H1 (cell line): ENCODE measurements around the gene PACS1. TPM values are rescaled to one million over a fixed set of nuclear protein-coding genes. Genes with fewer than 3 reads are reported as not detected.

Experiments used
- CTCF ChIA-PET: fragments of 300-600 bp; sonication (Branson Sonifier 250); formaldehyde crosslinking; loops from one replicate; lab custom pipeline; 2021; ENCODE audit not compliant: partially characterized antibody; lab: Charles Lee
- POLR2A ChIA-PET: fragments of 300-600 bp; sonication (Branson Sonifier 250); formaldehyde crosslinking; loops from one replicate; lab custom pipeline; 2021; ENCODE audit warnings: inconsistent platforms; ENCODE audit not compliant: partially characterized antibody; lab: Charles Lee
- DNase-seq, 2 experiments: peaks; one replicate each; pipeline versions ENCODE4 v3.0.0 to v3.0.0-alpha.2; 2010 to 2022; ENCODE audit warnings: low spot score in 2 of 2, low read depth in 1 of 2, mixed read lengths in 1 of 2
- FAIRE-seq: peaks from 2 replicates; lab custom pipeline; 2011; peaks lifted over from hg19 to GRCh38; lab: Jason Lieb, UNC
- H2AFZ ChIP-seq: 2 replicates; pipeline ENCODE4 v1.8.1; 2012; ENCODE audit warnings: low read length, inconsistent platforms
- H2AK5ac ChIP-seq: 2 replicates; pipeline ENCODE4 v1.6.1; 2013; ENCODE audit warnings: low read depth, low read length
- H2BK120ac ChIP-seq: replicated peaks from 2 replicates; pipeline ENCODE3; 2013; ENCODE audit warnings: low read depth, low read length, inconsistent platforms
- H2BK12ac ChIP-seq: 2 replicates; pipeline ENCODE4 v1.6.1; 2013; ENCODE audit warnings: low read depth, low read length
- H2BK15ac ChIP-seq: 2 replicates; pipeline ENCODE4 v1.6.1; 2013; ENCODE audit warnings: low read length
- H2BK20ac ChIP-seq: 2 replicates; pipeline ENCODE4 v1.6.1; 2013; ENCODE audit warnings: low read length
- H2BK5ac ChIP-seq: 2 replicates; pipeline ENCODE4 v1.6.1; 2013; ENCODE audit warnings: low read depth, low read length
- H3K14ac ChIP-seq: 2 replicates; pipeline ENCODE4 v1.6.1; 2013; ENCODE audit warnings: inconsistent platforms; ENCODE audit not compliant: insufficient read length
- H3K18ac ChIP-seq: 2 replicates; pipeline ENCODE4 v1.6.1; 2013; ENCODE audit warnings: low read length; ENCODE audit errors: extremely low read depth
- H3K23ac ChIP-seq: 2 replicates; pipeline ENCODE4 v1.6.1; 2013; ENCODE audit warnings: inconsistent platforms; ENCODE audit not compliant: insufficient read length
- H3K23me2 ChIP-seq: 2 replicates; pipeline ENCODE4 v1.6.1; 2013; ENCODE audit warnings: low read depth, low read length
- H3K27ac ChIP-seq: 2 replicates; pipeline ENCODE4 v1.6.1; 2011; ENCODE audit warnings: low read depth, low read length, inconsistent platforms
- H3K27me3 ChIP-seq, 4 experiments: replicated peaks in 1 of 4; 1 replicate in 1 of 4; 2 replicates in 3 of 4; pipeline versions ENCODE4 v1.6.1 to v1.8.1; 2011 to 2013; ENCODE audit warnings: low read length in 3 of 4, mild to moderate bottlenecking in 3 of 4, inconsistent platforms in 2 of 4, mixed read lengths in 2 of 4, moderate library complexity in 1 of 4; ENCODE audit not compliant: control insufficient read depth in 3 of 4, insufficient read depth in 3 of 4; ENCODE audit errors: extremely low read depth in 1 of 4
- H3K36me3 ChIP-seq, 4 experiments: 2 replicates each; pipeline versions ENCODE4 v1.6.1 to v1.8.1; 2011 to 2013; ENCODE audit warnings: mild to moderate bottlenecking in 4 of 4, low read length in 3 of 4, moderate library complexity in 2 of 4, control low read depth in 1 of 4, inconsistent platforms in 1 of 4; ENCODE audit not compliant: insufficient read depth in 4 of 4, control insufficient read depth in 2 of 4
- H3K4ac ChIP-seq: replicated peaks from 2 replicates; pipeline ENCODE3; 2013; ENCODE audit warnings: low read length, low read depth, mixed read lengths, inconsistent platforms; ENCODE audit not compliant: insufficient read length
- H3K4me1 ChIP-seq, 4 experiments: replicated peaks in 1 of 4; 1 replicate in 1 of 4; 2 replicates in 3 of 4; pipeline versions ENCODE4 v1.6.1 to v1.8.1; 2011 to 2013; ENCODE audit warnings: low read length in 3 of 4, inconsistent platforms in 2 of 4, mixed read lengths in 1 of 4; ENCODE audit not compliant: insufficient read depth in 4 of 4, control insufficient read depth in 3 of 4
- H3K4me2 ChIP-seq, 2 experiments: 2 replicates each; pipeline versions ENCODE4 v1.6.1 to v1.8.1; 2011 to 2013; ENCODE audit warnings: low read depth in 2 of 2, low read length in 2 of 2, control low read depth in 1 of 2, inconsistent platforms in 1 of 2, mild to moderate bottlenecking in 1 of 2; ENCODE audit not compliant: insufficient read depth in 1 of 2
- H3K4me3 ChIP-seq, 4 experiments: fragments of 200-600, 300-600 bp in 1 of 4; sonication (generic), shearing (Covaris generic), sonication (Bioruptor Twin) in 1 of 4; 2 replicates each; pipeline versions ENCODE4 v1.5.1 to v1.8.1; 2011 to 2016; ENCODE audit warnings: low read length in 4 of 4, low read depth in 3 of 4, control low read depth in 2 of 4, inconsistent platforms in 2 of 4, mild to moderate bottlenecking in 2 of 4, mixed read lengths in 1 of 4, moderate library complexity in 1 of 4; ENCODE audit not compliant: insufficient read depth in 2 of 4; ENCODE audit errors: extremely low read depth in 1 of 4
- H3K56ac ChIP-seq: replicated peaks from 2 replicates; pipeline ENCODE3; 2013; ENCODE audit warnings: low read depth, mild to moderate bottlenecking, mixed read lengths, low read length, inconsistent platforms; ENCODE audit not compliant: insufficient read length
- H3K79me1 ChIP-seq: 2 replicates; pipeline ENCODE4 v1.6.1; 2013; ENCODE audit warnings: low read depth, low read length, control low read depth
- H3K79me2 ChIP-seq, 2 experiments: 2 replicates each; pipeline versions ENCODE4 v1.6.1 to v1.8.1; 2012 to 2013; ENCODE audit warnings: low read length in 2 of 2, mild to moderate bottlenecking in 2 of 2, inconsistent platforms in 1 of 2; ENCODE audit not compliant: insufficient read depth in 2 of 2, control insufficient read depth in 1 of 2
- H3K9ac ChIP-seq, 4 experiments: replicated peaks in 1 of 4; 1 replicate in 1 of 4; 2 replicates in 3 of 4; pipeline versions ENCODE4 v1.6.1 to v1.8.1; 2011 to 2013; ENCODE audit warnings: low read depth in 3 of 4, low read length in 3 of 4, control low read depth in 2 of 4, mild to moderate bottlenecking in 2 of 4, moderate library complexity in 2 of 4, inconsistent platforms in 1 of 4; ENCODE audit errors: extremely low read depth in 1 of 4
- H3K9me3 ChIP-seq, 2 experiments: 2 replicates each; pipeline versions ENCODE4 v1.6.1 to v1.8.1; 2012 to 2013; ENCODE audit warnings: mild to moderate bottlenecking in 2 of 2, moderate library complexity in 2 of 2, control low read depth in 1 of 2, inconsistent platforms in 1 of 2, low read depth in 1 of 2, low read length in 1 of 2, mixed read lengths in 1 of 2; ENCODE audit not compliant: insufficient read depth in 2 of 2
- H4K20me1 ChIP-seq, 2 experiments: replicated peaks in 1 of 2; 2 replicates each; pipeline versions ENCODE3 to v1.8.1; 2011 to 2013; ENCODE audit warnings: inconsistent platforms in 2 of 2, low read length in 2 of 2, mild to moderate bottlenecking in 1 of 2; ENCODE audit not compliant: insufficient read depth in 2 of 2, control insufficient read depth in 1 of 2
- H4K5ac ChIP-seq: 2 replicates; pipeline ENCODE4 v1.6.1; 2013; ENCODE audit warnings: low read length, low read depth, mixed read lengths, inconsistent platforms; ENCODE audit not compliant: insufficient read length
- H4K8ac ChIP-seq: 2 replicates; pipeline ENCODE4 v1.8.0; 2013; ENCODE audit warnings: mild to moderate bottlenecking, moderate library complexity, low read length, inconsistent platforms; ENCODE audit not compliant: insufficient read depth; ENCODE audit errors: extremely low read depth
- H4K91ac ChIP-seq: replicated peaks from 2 replicates; pipeline ENCODE3; 2013; ENCODE audit warnings: low read length, mixed read lengths, inconsistent platforms; ENCODE audit not compliant: insufficient read length
- BCL11A ChIP-seq, 2 experiments: IDR thresholded peaks; one replicate each; pipeline ENCODE4 v1.6.1; 2011; ENCODE audit warnings: low read depth in 2 of 2, low read length in 2 of 2, mild to moderate bottlenecking in 2 of 2
- CREB1 ChIP-seq: IDR thresholded peaks from 2 replicates; pipeline ENCODE4 v1.6.1; 2012; ENCODE audit warnings: inconsistent platforms
- EP300 ChIP-seq, 2 experiments: IDR thresholded peaks; 1 replicate in 1 of 2; 2 replicates in 1 of 2; pipeline ENCODE4 v1.6.1; 2011 to 2012; ENCODE audit warnings: low read depth in 2 of 2, low read length in 2 of 2, mild to moderate bottlenecking in 2 of 2, borderline replicate concordance in 1 of 2, inconsistent platforms in 1 of 2, moderate library complexity in 1 of 2
- EZH2 ChIP-seq: fragments of 200-600 bp; sonication (generic); IDR thresholded peaks from 2 replicates; pipeline ENCODE4 v1.7.1; 2012; ENCODE audit warnings: low read depth, mild to moderate bottlenecking, moderate library complexity, low read length, inconsistent platforms; ENCODE audit not compliant: severe bottlenecking
- GABPA ChIP-seq: IDR thresholded peaks from 2 replicates; pipeline ENCODE4 v1.6.1; 2011; ENCODE audit warnings: mild to moderate bottlenecking, low read length, moderate library complexity, borderline replicate concordance; ENCODE audit not compliant: insufficient read depth
- HDAC6 ChIP-seq: IDR thresholded peaks from one replicate; pipeline ENCODE4 v1.7.1; 2012; ENCODE audit warnings: low read depth, mild to moderate bottlenecking, inconsistent platforms, low read length, moderate library complexity
- JUN ChIP-seq: IDR thresholded peaks from 2 replicates; pipeline ENCODE4 v1.6.1; 2011; ENCODE audit warnings: low read depth, mild to moderate bottlenecking, improper control_type of control experiment, low read length
- KDM5A ChIP-seq: fragments of 200-600 bp; IDR thresholded peaks from 2 replicates; pipeline ENCODE4 v1.7.1; 2012; ENCODE audit warnings: mild to moderate bottlenecking, low read length, inconsistent platforms, mixed read lengths
- SAP30 ChIP-seq: fragments of 300-600 bp; sonication (generic); IDR thresholded peaks from 2 replicates; pipeline ENCODE4 v1.7.1; 2012; ENCODE audit warnings: low read length, moderate library complexity, mild to moderate bottlenecking, inconsistent platforms; ENCODE audit not compliant: insufficient read depth, insufficient replicate concordance
- SP4 ChIP-seq: IDR thresholded peaks from 2 replicates; pipeline ENCODE4 v1.6.1; 2012; ENCODE audit warnings: low read length, inconsistent platforms
- WGBS, 2 experiments: shearing (Covaris generic) in 1 of 2; methylation state at CpG; one replicate each; pipeline versions ENCODE4 v1.1.6 to v1.1.7; 2013 to 2015; ENCODE audit warnings: low lambda C conversion rate in 2 of 2, mixed read lengths in 2 of 2, inconsistent platforms in 1 of 2, low coverage in 1 of 2, missing lambda C conversion rate in 1 of 2; ENCODE audit not compliant: insufficient replicate concordance in 2 of 2, insufficient coverage in 1 of 2, insufficient read length in 1 of 2; ENCODE audit errors: extremely low coverage in 1 of 2, missing lambda C conversion rate in 1 of 2; 5-methylcytosine and 5-hydroxymethylcytosine counted together
- polyA plus RNA-seq, 7 experiments: library from polyadenylated mRNA; depleted of rRNA in 3 of 7; stranded (reverse) in 5 of 7; unstranded in 2 of 7; fragments of >200 nt in 5 of 7; fragments of 200-250 nt in 2 of 7; gene quantifications; 1 replicate in 5 of 7; 2 replicates in 1 of 7; 4 replicates in 1 of 7; pipeline versions ENCODE4 v1.2.1 to v1.2.3, GENCODE V29; 2011 to 2013; ENCODE audit warnings: missing spikeins in 2 of 7, mixed read lengths in 2 of 7
- total RNA-seq: library from RNA; stranded (reverse); fragmentation: NEBNext Ultra II Directional; extraction: Animal tissue kit (Norgen Biotek cat#: 25700); gene quantifications from 2 replicates; pipeline ENCODE4 v1.2.1, GENCODE V29; 2021

PACS1 gene
- total and polyA plus RNA-seq, 2 of the 8 experiments (the other 6 are each of a cell fraction or from before 2014, with no cell fraction given): 11.5 to 36.0 TPM

GRCh38 chr11:66101066-66101464 lies 31.0 kb downstream of the PACS1 start:
- H4K91ac ChIP-seq: no peak overlapping the region
- no peak overlapping the region for H3K4me3 ChIP-seq
- no peak overlapping the region for H3K4ac ChIP-seq
- FAIRE-seq (no peak), DNase-seq (no peak)
- TF ChIP-seq JUN (no peak), HDAC6 (no peak), GABPA (no peak), KDM5A (no peak), SP4 (no peak), EZH2 (no peak), SAP30 (no peak), EP300 (IDR thresholded peaks at IDR 0.05; ENCODE audit: borderline replicate concordance in 1 of 2, low read depth in 2 of 2, low read length in 2 of 2) (no peak), BCL11A (IDR thresholded peaks at IDR 0.05; ENCODE audit: low read depth in 2 of 2, low read length in 2 of 2) (no peak), CREB1 (no peak)
- no peak overlapping the region for H2BK15ac ChIP-seq
- H3K9ac ChIP-seq: no peak overlapping the region
- H4K5ac ChIP-seq: no peak overlapping the region
- H3K27me3 ChIP-seq: no peaks in the 10 kb centered on the region
- H3K14ac ChIP-seq: no peak overlapping the region
- H2BK120ac ChIP-seq: no peak overlapping the region
- H3K18ac ChIP-seq: no peak overlapping the region
- no peaks in the 10 kb centered on the region for H3K23me2 ChIP-seq
- no peak overlapping the region for H2AFZ ChIP-seq
- H2AK5ac ChIP-seq: no peak overlapping the region
- H2BK20ac ChIP-seq: no peak overlapping the region
- H2BK12ac ChIP-seq: no peak overlapping the region
- no peak overlapping the region for H3K27ac ChIP-seq
- no peaks in the 10 kb centered on the region for H3K9me3 ChIP-seq
- H3K23ac ChIP-seq: no peak overlapping the region
- peaks cover 3% of the 10 kb centered on the region; the same call in 1 of the 2 replicates for H3K79me1 ChIP-seq
- ChIA-PET POLR2A (no interaction called here), CTCF (interaction anchor here (1.0 to 1.2 kb wide), 2 partner anchors 17 to 33 kb away, joined by 3 read pairs; no protein-coding TSS in a partner anchor)
- H3K4me1 ChIP-seq: no peaks in the 10 kb centered on the region
- H3K36me3 ChIP-seq: no peaks in the 10 kb centered on the region
- no peaks in the 10 kb centered on the region for H3K79me2 ChIP-seq
- WGBS, 2 experiments: 77% methylated on average over 3 of the region's 3 CpGs; no CpG with 5 or more reads in 1 of the 2 experiments
- H4K8ac ChIP-seq: no peak overlapping the region
- H4K20me1 ChIP-seq: peaks cover 0 to 3% of the 10 kb centered on the region in 2 experiments
- H2BK5ac ChIP-seq: no peak overlapping the region
- no peak overlapping the region for H3K4me2 ChIP-seq
- H3K56ac ChIP-seq: no peak overlapping the region
